Measurements from ENCODE around the gene SLC9A5. TPM values are rescaled to one million over a fixed set of nuclear protein-coding genes. Genes with fewer than 3 reads are reported as not detected.
A peak's percentile ranks its signal among the peaks of the same experiment; 100 is the strongest.

Gene SLC9A5
- total RNA-seq, 1 donor from 2014 or later, result 13.5 TPM

GRCh38 chr16:67245674-67246080 is 3.1 kb upstream of the SLC9A5 start:
- Histone ChIP-seq H3K27ac (peak overlapping the region; percentile 82 to 89), H3K4me1 (peaks cover 33 to 39% of the 10 kb centered on the region in 2 donors)
- intact Hi-C loops (cut with DNase I), result loop anchor here (10.0 kb wide), 3 partner anchors 419 to 599 kb away; partner anchors contain the start of genes ACD, C16orf86, CENPT and ENKD1

GRCh38 chr16:67246081-67246755 is 2.6 kb upstream of the SLC9A5 start:
- Histone ChIP-seq H3K27ac (peak overlapping the region; percentile 82 to 89), H3K9me3 (no peaks in the 10 kb centered on the region), H3K4me1 (peaks cover 31 to 34% of the 10 kb centered on the region in 2 donors), H3K36me3 (no peaks in the 10 kb centered on the region), H3K4me3 (peak overlapping the region; percentile 65 to 69), H3K27me3 (peaks cover 6% of the 10 kb centered on the region)
- TF ChIP-seq CTCF (IDR thresholded peaks at IDR 0.05), result peak in 2 of 3 experiments; percentile 48 to 54
- peak in 1 of 2 donors; percentile 87 for DNase-seq (ENCODE audit: low spot score in 2 of 2)
- intact Hi-C loops (cut with DNase I), result loop anchor here (10.0 kb wide), 3 partner anchors 419 to 599 kb away; partner anchors contain the start of genes ACD, C16orf86, CENPT and ENKD1

More at GRCh38 chr16:67245674-67246080, 3.1 kb upstream of the SLC9A5 start:
- no peak for TF ChIP-seq CTCF (IDR thresholded peaks at IDR 0.05)
- H3K4me3 ChIP-seq, result peak overlapping the region; percentile 65 to 69
- no peaks in the 10 kb centered on the region for H3K36me3 ChIP-seq
- peaks cover 6% of the 10 kb centered on the region for H3K27me3 ChIP-seq
- no peak for DNase-seq (ENCODE audit: low spot score in 2 of 2)
- no peaks in the 10 kb centered on the region for H3K9me3 ChIP-seq

GRCh38 chr16:67246756-67247191 is 2.0 kb upstream of the SLC9A5 start:
- no peaks in the 10 kb centered on the region for H3K36me3 ChIP-seq
- peaks cover 6% of the 10 kb centered on the region for H3K27me3 ChIP-seq
- DNase-seq (ENCODE audit: low spot score in 2 of 2), result no peak
- intact Hi-C loops (cut with DNase I), result loop anchor here (1.0 to 10.0 kb wide), 4 partner anchors 19 to 598 kb away; partner anchors contain the start of genes ACD, C16orf86, CENPT and ENKD1
- peak overlapping the region; percentile 82 to 89 for H3K27ac ChIP-seq
- H3K9me3 ChIP-seq, result no peaks in the 10 kb centered on the region
- peak overlapping the region; percentile 65 to 69 for H3K4me3 ChIP-seq
- TF ChIP-seq CTCF (IDR thresholded peaks at IDR 0.05), result no peak
- H3K4me1 ChIP-seq, result peaks cover 28 to 31% of the 10 kb centered on the region in 2 donors

DNA sequence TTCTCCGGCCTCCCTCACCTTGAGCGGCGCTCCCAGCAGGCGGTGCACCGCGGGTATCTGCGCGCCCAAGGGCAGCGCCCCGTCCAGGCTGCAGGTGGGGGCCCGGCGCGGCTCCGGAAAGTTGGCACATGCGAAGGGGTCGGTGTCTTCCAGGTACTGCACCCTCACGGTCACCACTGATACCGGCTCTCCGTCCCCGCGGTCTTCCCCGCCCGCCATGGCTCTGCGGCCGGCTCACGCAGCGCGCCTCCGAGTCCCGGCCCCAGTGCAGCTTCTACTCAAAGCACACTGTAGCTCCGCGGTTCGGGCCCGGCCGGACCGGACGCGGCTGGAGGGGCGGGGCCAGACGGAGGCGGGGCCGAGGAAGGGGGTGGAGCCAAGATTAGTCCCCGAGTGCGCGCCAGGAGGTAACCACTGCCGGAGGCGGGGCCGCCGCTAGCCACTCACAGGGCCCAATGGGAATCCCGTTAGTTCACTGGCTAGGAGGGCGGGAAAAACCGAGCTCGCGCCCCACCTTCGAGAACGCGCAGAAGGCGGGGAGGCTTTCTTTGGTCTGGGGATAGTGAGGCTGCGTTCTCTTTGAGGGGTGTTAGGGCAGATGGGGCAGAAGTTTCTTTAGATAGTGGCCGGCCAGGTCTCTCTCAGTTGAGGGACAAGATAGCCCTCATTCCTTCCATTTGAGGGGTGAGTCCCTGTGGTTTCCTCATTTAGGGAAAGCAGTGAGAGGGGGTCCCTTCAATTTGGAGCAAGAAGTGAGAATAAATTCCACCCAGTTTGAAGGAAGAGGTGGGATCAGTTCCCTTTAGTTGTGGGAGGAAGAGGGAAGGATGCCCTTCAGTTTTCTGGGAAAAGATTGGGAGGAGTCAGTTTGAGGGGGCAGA is 1.3 kb upstream of the SLC9A5 start, which contains the start of gene FHOD1:
Gene FHOD1 (minus strand): TSS at position 290 of the 881 bp plus-strand sequence. CDS start 71 bp downstream, at position 219.
- peak; percentile 94 to 99 for DNase-seq (ENCODE audit: low spot score in 2 of 2)
- Histone ChIP-seq H3K9me3 (no peaks in the 10 kb centered on the region), H3K36me3 (no peaks in the 10 kb centered on the region), H3K4me1 (peaks cover 28 to 31% of the 10 kb centered on the region in 2 donors), H3K4me3 (peak within 1 kb of the TSS; percentile 69 to 71), H3K27me3 (peaks cover 6% of the 10 kb centered on the region), H3K27ac (peak within 1 kb of the TSS; percentile 82 to 89)
- no peak for TF ChIP-seq CTCF (IDR thresholded peaks at IDR 0.05)
- intact Hi-C loops (cut with DNase I), result loop anchor here (1.0 to 10.0 kb wide), 4 partner anchors 20 to 597 kb away; partner anchors contain the start of genes ACD, C16orf86, CENPT and ENKD1

- H3K36me3 ChIP-seq, result no peaks in the 10 kb centered on the region
- H3K27me3 ChIP-seq, result peaks cover 6% of the 10 kb centered on the region
- intact Hi-C loops (cut with DNase I), result loop anchor here (10.0 kb wide), 3 partner anchors 417 to 597 kb away; partner anchors contain the start of genes ACD, C16orf86, CENPT and ENKD1
- no peak for TF ChIP-seq CTCF (IDR thresholded peaks at IDR 0.05)
- peaks cover 28 to 31% of the 10 kb centered on the region in 2 donors for H3K4me1 ChIP-seq
- DNase-seq (ENCODE audit: low spot score in 2 of 2), result no peak
- peak overlapping the region; percentile 69 to 71 for H3K4me3 ChIP-seq
- H3K9me3 ChIP-seq, result no peaks in the 10 kb centered on the region
- peak overlapping the region in 1 of 2 donors; percentile 40 for H3K27ac ChIP-seq
Observed at GRCh38 chr16:67248073-67248400, 742 bp upstream of the SLC9A5 start.
